HepG2 (cell line): ENCODE data around the gene MOK. TPM values are rescaled to one million over a fixed set of nuclear protein-coding genes. Genes with fewer than 3 reads are reported as not detected.
A peak's percentile ranks its signal among the peaks of the same experiment; 100 is the strongest.

Source experiments
- BCL3 ChIP-seq: sonication (generic); formaldehyde crosslinking; IDR thresholded peaks from 2 replicates; pipeline ENCODE4 v1.5.1; 2020; ENCODE audit warnings: mild to moderate bottlenecking, missing genetic modification reagents, moderate library complexity
- BRCA1 ChIP-seq: sonication (generic); formaldehyde crosslinking; IDR thresholded peaks from 2 replicates; pipeline ENCODE4 v1.4.0; 2020; ENCODE audit warnings: missing genetic modification reagents
- BRD4 ChIP-seq: sonication (generic); formaldehyde crosslinking; IDR thresholded peaks from 2 replicates; pipeline ENCODE4 v1.4.0; 2020; ENCODE audit warnings: missing genetic modification reagents
- CHD4 ChIP-seq: fragments of 200-600 bp; sonication (generic); IDR thresholded peaks from 2 replicates; pipeline ENCODE4 v1.7.0; 2017; ENCODE audit warnings: mild to moderate bottlenecking, low read length, borderline replicate concordance
- FOXC1 ChIP-seq: sonication (generic); formaldehyde crosslinking; IDR thresholded peaks from 2 replicates; pipeline ENCODE4 v1.8.0; 2022; ENCODE audit warnings: mild to moderate bottlenecking, missing genetic modification reagents, borderline replicate concordance
- HIC2 ChIP-seq: sonication (generic); formaldehyde crosslinking; IDR thresholded peaks from 2 replicates; pipeline ENCODE4 v1.9.0; 2022; ENCODE audit warnings: low read depth, missing genetic modification reagents
- HMGA1 ChIP-seq: sonication (generic); formaldehyde crosslinking; conservative IDR thresholded peaks from 2 replicates; pipeline ENCODE4 v1.4.0; 2020; ENCODE audit warnings: missing genetic modification reagents
- IKZF4 ChIP-seq: sonication (generic); formaldehyde crosslinking; IDR thresholded peaks from 2 replicates; pipeline ENCODE4 v1.5.1; 2020; ENCODE audit warnings: borderline replicate concordance, mild to moderate bottlenecking, low read depth, missing genetic modification reagents; ENCODE audit errors: not compliant biosample characterization
- KDM2A ChIP-seq: sonication (generic); formaldehyde crosslinking; IDR thresholded peaks from 2 replicates; pipeline ENCODE4 v1.4.0; 2020; ENCODE audit warnings: low read depth, missing genetic modification reagents, borderline replicate concordance
- SPEN ChIP-seq: sonication (generic); formaldehyde crosslinking; IDR thresholded peaks from 2 replicates; pipeline ENCODE4 v1.5.1; 2020; ENCODE audit warnings: low read depth, mild to moderate bottlenecking, missing genetic modification reagents
- ZBTB3 ChIP-seq: sonication (generic); formaldehyde crosslinking; IDR thresholded peaks from 2 replicates; pipeline ENCODE4 v1.4.0; 2020; ENCODE audit warnings: low read depth, mild to moderate bottlenecking, moderate library complexity, missing genetic modification reagents, borderline replicate concordance
- ZFP91 ChIP-seq: sonication (generic); formaldehyde crosslinking; IDR thresholded peaks from 2 replicates; pipeline ENCODE4 v1.9.0; 2022; ENCODE audit warnings: missing genetic modification reagents, mild to moderate bottlenecking, borderline replicate concordance
- ZNF10 ChIP-seq: sonication (generic); formaldehyde crosslinking; IDR thresholded peaks from 2 replicates; pipeline ENCODE4 v1.4.0; 2020; ENCODE audit warnings: mild to moderate bottlenecking, low read depth, missing genetic modification reagents, borderline replicate concordance
- ZNF224 ChIP-seq: sonication (generic); formaldehyde crosslinking; IDR thresholded peaks from 2 replicates; pipeline ENCODE4 v1.5.0; 2020; ENCODE audit warnings: mild to moderate bottlenecking, missing genetic modification reagents
- ZNF3 ChIP-seq: IDR thresholded peaks from 2 replicates; pipeline ENCODE4 v1.7.0; 2017; ENCODE audit warnings: inconsistent platforms
- ZNF354B ChIP-seq: sonication (generic); formaldehyde crosslinking; IDR thresholded peaks from 2 replicates; pipeline ENCODE4 v1.8.0; 2022; ENCODE audit warnings: mild to moderate bottlenecking, missing genetic modification reagents
- ZNF451 ChIP-seq: sonication (generic); formaldehyde crosslinking; IDR thresholded peaks from 2 replicates; pipeline ENCODE4 v1.5.0; 2020; ENCODE audit warnings: mild to moderate bottlenecking, missing genetic modification reagents
- ZNF580 ChIP-seq: IDR thresholded peaks from 2 replicates; pipeline ENCODE4 v1.6.1; 2016; ENCODE audit warnings: low read depth, borderline replicate concordance
- ZNF598 ChIP-seq: sonication (generic); formaldehyde crosslinking; IDR thresholded peaks from 2 replicates; pipeline ENCODE4 v1.5.1; 2020; ENCODE audit warnings: mild to moderate bottlenecking, missing genetic modification reagents, borderline replicate concordance
- ZNF619 ChIP-seq: sonication (generic); formaldehyde crosslinking; IDR thresholded peaks from 2 replicates; pipeline ENCODE4 v1.4.0; 2020; ENCODE audit warnings: mild to moderate bottlenecking, missing genetic modification reagents
- ZNF850 ChIP-seq: sonication (generic); formaldehyde crosslinking; conservative IDR thresholded peaks from 2 replicates; pipeline ENCODE4 v1.9.0; 2021; ENCODE audit warnings: mild to moderate bottlenecking, missing genetic modification reagents
- polyA plus RNA-seq, 8 experiments: library from polyadenylated mRNA; depleted of rRNA in 3 of 8; stranded (reverse) in 7 of 8; unstranded in 1 of 8; fragments of >200 nt; fragmentation: Illumina TruSeq in 4 of 8; extraction: Trizol in 4 of 8; gene quantifications; 2 replicates each; pipeline versions ENCODE4 v1.2.1 to v1.2.3, GENCODE V29; 2011 to 2016; ENCODE audit warnings: low read depth in 4 of 8, missing spikeins in 1 of 8, mixed read lengths in 1 of 8; ENCODE audit not compliant: insufficient read depth in 1 of 8
- total RNA-seq, 5 experiments: library from RNA; depleted of rRNA; stranded (reverse); fragments of >200 nt; fragmentation: Illumina TruSeq; extraction: Trizol; gene quantifications; 2 replicates each; pipeline ENCODE4 v1.2.3, GENCODE V29; 2016; ENCODE audit warnings: low read depth in 1 of 5
- TF ChIP-seq, protein P1 (sequence below): sonication (generic); formaldehyde crosslinking; IDR thresholded peaks from 2 replicates; pipeline ENCODE4 v1.4.0; 2020; ENCODE audit warnings: low read depth, mild to moderate bottlenecking, missing genetic modification reagents

Gene MOK
- total and polyA plus RNA-seq, 2 of the 13 experiments (the other 11 are each of a cell fraction or from before 2014, with no cell fraction given): 15.3 to 16.9 TPM

GRCh38 chr14:102320671-102321455, 15.9 kb upstream of the MOK start (continued):
- TF ChIP-seq BRD4 (CRISPR knock-in tag): peak; percentile 82; the same call in 1 of the 2 replicates
- TF ChIP-seq ZNF354B (CRISPR knock-in tag): 0 out of 2 replicates have a peak, but pooled peaks have one; percentile 38
- TF ChIP-seq ZBTB3: 0 out of 2 replicates have a peak, but pooled peaks have one; percentile 55
- TF ChIP-seq ZFP91 (CRISPR knock-in tag): peak; percentile 39; the same call in 1 of the 2 replicates
- TF ChIP-seq HMGA1 (CRISPR knock-in tag): no peak
- TF ChIP-seq BCL3 (CRISPR knock-in tag): no peak
- TF ChIP-seq, protein P1, sequence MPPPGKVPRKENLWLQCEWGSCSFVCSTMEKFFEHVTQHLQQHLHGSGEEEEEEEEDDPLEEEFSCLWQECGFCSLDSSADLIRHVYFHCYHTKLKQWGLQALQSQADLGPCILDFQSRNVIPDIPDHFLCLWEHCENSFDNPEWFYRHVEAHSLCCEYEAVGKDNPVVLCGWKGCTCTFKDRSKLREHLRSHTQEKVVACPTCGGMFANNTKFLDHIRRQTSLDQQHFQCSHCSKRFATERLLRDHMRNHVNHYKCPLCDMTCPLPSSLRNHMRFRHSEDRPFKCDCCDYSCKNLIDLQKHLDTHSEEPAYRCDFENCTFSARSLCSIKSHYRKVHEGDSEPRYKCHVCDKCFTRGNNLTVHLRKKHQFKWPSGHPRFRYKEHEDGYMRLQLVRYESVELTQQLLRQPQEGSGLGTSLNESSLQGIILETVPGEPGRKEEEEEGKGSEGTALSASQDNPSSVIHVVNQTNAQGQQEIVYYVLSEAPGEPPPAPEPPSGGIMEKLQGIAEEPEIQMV: peak; percentile 46; the same call in 1 of the 2 replicates
- TF ChIP-seq ZNF580 (CRISPR knock-in tag): no peak
- peak; percentile 75; the same call in 1 of the 2 replicates for TF ChIP-seq ZNF224 (CRISPR knock-in tag)
- TF ChIP-seq ZNF451: peak; percentile 10; the same call in 1 of the 2 replicates
- TF ChIP-seq ZNF850 (CRISPR knock-in tag): 0 out of 2 replicates have a peak, but pooled peaks have one; percentile 71
- TF ChIP-seq CHD4: peak; percentile 20; the same call in 1 of the 2 replicates
- no peak for TF ChIP-seq ZNF10 (CRISPR knock-in tag)
- TF ChIP-seq FOXC1 (CRISPR knock-in tag): 0 out of 2 replicates have a peak, but pooled peaks have one; percentile 9
- peak; percentile 83 for TF ChIP-seq HIC2 (CRISPR knock-in tag)
- no peak; the same call in 1 of the 2 replicates for TF ChIP-seq BRCA1 (CRISPR knock-in tag)
- TF ChIP-seq ZNF598 (CRISPR knock-in tag): 0 out of 2 replicates have a peak, but pooled peaks have one; percentile 26
- TF ChIP-seq ZNF3 (CRISPR knock-in tag): no peak
- peak; percentile 12; the same call in 1 of the 2 replicates for TF ChIP-seq SPEN (CRISPR knock-in tag)
- TF ChIP-seq KDM2A: peak; percentile 21; the same call in 1 of the 2 replicates
- TF ChIP-seq ZNF619 (CRISPR knock-in tag): no peak
- TF ChIP-seq IKZF4 (CRISPR knock-in tag): peak; percentile 31
